CD4-positive, CD25-positive, alpha-beta regulatory T cell (primary cell): ENCODE results near the gene CMIP. TPM values are rescaled to one million over a fixed set of nuclear protein-coding genes. Genes with fewer than 3 reads are reported as not detected.

Experiments used
- ATAC-seq, 2 donors: fragments of 150-1000 bp; cut with Tn5 transposase; one replicate each; pipeline ENCODE4 v1.10.0; 2021; ENCODE audit warnings: low read depth in 2 of 2, moderate number of reproducible peaks in 2 of 2, moderate library complexity in 1 of 2
- DNase-seq, 3 donors: peaks; one replicate each; pipeline versions ENCODE4 v3.0.0 to v3.0.0-alpha.2; 2012 to 2022; ENCODE audit warnings: mixed read lengths in 1 of 3
- H3K27ac ChIP-seq: one replicate; pipeline ENCODE4 v1.7.0; 2013; ENCODE audit warnings: mild to moderate bottlenecking, low read length; ENCODE audit not compliant: insufficient read depth, poor library complexity, severe bottlenecking
- H3K27me3 ChIP-seq: one replicate; pipeline ENCODE4 v1.7.0; 2013; ENCODE audit warnings: low read length; ENCODE audit not compliant: control insufficient read depth, insufficient read depth
- H3K36me3 ChIP-seq: one replicate; pipeline ENCODE4 v1.7.0; 2013; ENCODE audit warnings: mild to moderate bottlenecking, low read length, moderate library complexity; ENCODE audit not compliant: control insufficient read depth, insufficient read depth
- H3K4me1 ChIP-seq: 2 replicates; pipeline ENCODE4 v1.7.0; 2013; ENCODE audit warnings: mild to moderate bottlenecking, low read length; ENCODE audit not compliant: insufficient read depth, control insufficient read depth, poor library complexity, severe bottlenecking
- H3K4me3 ChIP-seq: one replicate; pipeline ENCODE4 v1.7.0; 2013; ENCODE audit warnings: low read depth, mild to moderate bottlenecking, low read length, moderate library complexity
- H3K9me3 ChIP-seq, 2 experiments: 1 replicate in 1 of 2; 2 replicates in 1 of 2; pipeline ENCODE4 v1.7.0; 2013; ENCODE audit warnings: low read length in 2 of 2, mild to moderate bottlenecking in 1 of 2, moderate library complexity in 1 of 2; ENCODE audit not compliant: control insufficient read depth in 2 of 2
- H3K27ac Mint-ChIP-seq, 3 donors: one replicate each; pipeline ENCODE4 v1.8.0; 2020 to 2022; ENCODE audit warnings: mild to moderate bottlenecking in 3 of 3, mixed read lengths in 3 of 3, moderate library complexity in 2 of 3
- H3K27me3 Mint-ChIP-seq: one replicate; pipeline ENCODE4 v1.8.0; 2022; ENCODE audit warnings: mild to moderate bottlenecking, mixed read lengths
- H3K36me3 Mint-ChIP-seq: one replicate; pipeline ENCODE4 v1.8.0; 2020; ENCODE audit warnings: mixed read lengths
- H3K4me1 Mint-ChIP-seq, 4 donors: one replicate each; pipeline ENCODE4 v1.8.0; 2020 to 2022; ENCODE audit warnings: mixed read lengths in 4 of 4, mild to moderate bottlenecking in 1 of 4
- H3K4me3 Mint-ChIP-seq, 4 donors: one replicate each; pipeline ENCODE4 v1.8.0; 2020 to 2022; ENCODE audit warnings: mild to moderate bottlenecking in 4 of 4, mixed read lengths in 4 of 4, moderate library complexity in 3 of 4
- H3K9me3 Mint-ChIP-seq, 7 donors: one replicate each; pipeline ENCODE4 v1.8.0; 2020 to 2022; ENCODE audit warnings: mixed read lengths in 7 of 7, mild to moderate bottlenecking in 3 of 7, moderate library complexity in 2 of 7
- polyA plus RNA-seq, 4 donors: library from polyadenylated mRNA; unstranded; fragments of 300-500 nt; fragmentation: Illumina TruSeq; gene quantifications; one replicate each; pipeline ENCODE4 v1.2.3, GENCODE V29; 2021
- total RNA-seq: library from RNA; stranded (reverse); gene quantifications from one replicate; pipeline ENCODE4 v1.2.3, GENCODE V29; 2022

Gene CMIP
- total and polyA plus RNA-seq, 5 donors from 2014 or later, result 0.21 to 49.7 (median 0.94) TPM

GRCh38 chr16:81467815-81468214 is 23.2 kb downstream of the CMIP start:
- peaks cover 7% of the 10 kb centered on the region for H3K36me3 ChIP-seq
- H3K27me3 ChIP-seq, result no peaks in the 10 kb centered on the region
- H3K4me1 ChIP-seq, result peaks cover 54% of the 10 kb centered on the region
- H3K9me3 ChIP-seq, result no peaks in the 10 kb centered on the region
- ATAC-seq (no peak), DNase-seq (no peak)
- H3K4me3 ChIP-seq, result no peak overlapping the region
- Mint-ChIP-seq H3K27me3 (no peaks in the 10 kb centered on the region), H3K4me1 (peaks cover 21 to 89% (median 54%) of the 10 kb centered on the region in 4 donors), H3K9me3 (no peaks in the 10 kb centered on the region), H3K4me3 (peak overlapping the region in 1 of 4 donors; percentile 22), H3K27ac (peak overlapping the region; percentile 32 to 91 (median 62)), H3K36me3 (peaks cover 18% of the 10 kb centered on the region)
- no peak overlapping the region for H3K27ac ChIP-seq

DNA sequence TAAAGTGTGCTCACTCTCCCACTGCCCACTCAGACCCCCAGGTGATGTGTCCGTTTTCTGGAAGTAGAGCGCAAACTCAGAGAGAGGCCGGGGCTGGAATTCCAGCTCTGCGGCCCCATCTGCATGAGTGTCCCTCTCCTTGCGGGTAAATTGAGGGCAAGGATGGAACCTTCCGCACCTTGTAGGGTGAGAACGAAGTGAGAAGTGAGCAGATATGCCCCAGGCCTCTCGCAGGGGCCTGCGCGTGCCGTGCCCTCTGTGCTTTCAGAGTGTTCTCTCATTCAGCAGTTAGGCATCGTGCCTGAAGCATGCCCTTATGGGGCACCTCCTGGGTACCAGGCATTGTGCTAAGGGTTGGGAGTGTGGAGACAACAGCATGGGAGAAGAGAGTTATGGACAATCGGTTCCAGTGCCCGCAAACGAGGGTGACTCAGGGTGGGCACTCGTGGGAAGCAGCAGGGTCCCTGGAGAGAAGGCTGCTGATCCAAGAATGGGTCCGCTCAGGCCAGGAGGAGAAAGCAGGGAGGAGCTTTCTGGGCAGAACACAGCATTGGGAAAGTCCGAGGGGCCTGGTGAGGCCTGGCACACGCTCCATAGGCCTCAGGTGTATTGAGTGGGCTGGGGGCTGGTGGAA is 23.8 kb downstream of the CMIP start:
- H3K4me1 ChIP-seq, result peaks cover 54% of the 10 kb centered on the region
- H3K4me1 Mint-ChIP-seq, result peaks cover 21 to 91% (median 58%) of the 10 kb centered on the region in 4 donors
- H3K4me3 ChIP-seq, result no peak overlapping the region
- no peak overlapping the region for H3K27ac ChIP-seq
- DNase-seq, result no peak
- ATAC-seq, result no peak
- H3K9me3 Mint-ChIP-seq, result no peaks in the 10 kb centered on the region
- H3K36me3 ChIP-seq, result peaks cover 2% of the 10 kb centered on the region
- H3K4me3 Mint-ChIP-seq, result peak overlapping the region in 1 of 4 donors; percentile 80
- no peaks in the 10 kb centered on the region for H3K27me3 ChIP-seq
- H3K27me3 Mint-ChIP-seq, result no peaks in the 10 kb centered on the region
- peaks cover 18% of the 10 kb centered on the region for H3K36me3 Mint-ChIP-seq
- H3K27ac Mint-ChIP-seq, result peak overlapping the region; percentile 91 to 98 (median 93)
- H3K9me3 ChIP-seq, result no peaks in the 10 kb centered on the region

- Histone ChIP-seq H3K27me3 (no peaks in the 10 kb centered on the region), H3K36me3 (peaks cover under 1% of the 10 kb centered on the region), H3K27ac (peak overlapping the region; percentile 77), H3K4me3 (peak overlapping the region; percentile 64), H3K4me1 (peaks cover 54% of the 10 kb centered on the region), H3K9me3 (no peaks in the 10 kb centered on the region)
- DNase-seq (peak in 1 of 3 donors; percentile 38), ATAC-seq (no peak)
- peaks cover 21 to 92% (median 59%) of the 10 kb centered on the region in 4 donors for H3K4me1 Mint-ChIP-seq
- no peaks in the 10 kb centered on the region for H3K9me3 Mint-ChIP-seq
- peak overlapping the region; percentile 91 to 98 (median 93) for H3K27ac Mint-ChIP-seq
- H3K4me3 Mint-ChIP-seq, result peak overlapping the region in 3 of 4 donors; percentile 58 to 82 (median 77)
- no peaks in the 10 kb centered on the region for H3K27me3 Mint-ChIP-seq
- peaks cover 16% of the 10 kb centered on the region for H3K36me3 Mint-ChIP-seq
Observed at GRCh38 chr16:81469183-81469677, 24.6 kb downstream of the CMIP start.

DNA sequence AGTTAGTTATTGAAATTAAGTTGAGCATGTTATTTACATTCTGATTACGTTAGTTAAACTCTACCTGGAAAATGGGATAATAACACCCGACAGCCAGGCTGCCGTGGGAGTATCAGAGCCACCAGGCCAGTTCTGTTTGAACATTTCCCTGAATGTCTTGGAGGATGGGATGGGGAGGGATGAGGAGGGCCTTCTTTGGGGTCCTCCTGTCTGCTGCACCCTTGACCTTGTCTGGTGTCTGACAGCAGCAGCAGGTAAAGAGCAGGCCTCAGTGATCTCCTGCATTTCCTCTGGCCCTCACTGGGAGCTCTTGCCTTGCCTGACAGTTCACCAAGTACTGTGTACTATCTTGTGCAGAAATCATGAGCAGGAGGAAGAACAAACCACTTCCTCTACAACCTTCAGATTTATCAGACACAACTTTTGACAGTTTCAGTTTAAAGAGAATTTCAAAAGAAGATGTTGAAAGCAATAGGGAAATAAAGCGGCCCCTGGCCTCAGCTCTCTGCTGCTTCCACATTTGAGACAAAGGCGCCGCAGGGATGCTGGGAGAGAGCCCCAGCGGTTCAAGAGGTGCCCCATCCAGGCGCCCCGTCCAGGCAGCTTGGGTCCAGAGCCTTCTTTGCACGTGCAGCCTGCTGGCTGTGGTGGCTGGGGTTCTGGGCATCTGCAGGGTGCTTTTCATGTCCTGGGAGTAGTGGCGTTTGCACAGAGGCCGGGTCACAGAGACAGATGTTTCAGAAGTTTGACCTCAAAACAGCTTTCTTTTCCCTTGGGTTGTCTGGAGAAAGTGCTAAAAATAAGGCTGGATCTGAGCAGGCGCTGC is 25.3 kb downstream of the CMIP start:
- ATAC-seq, result peak; percentile 96 to 99
- H3K27ac Mint-ChIP-seq, result peak overlapping the region; percentile 91 to 98 (median 93)
- Histone ChIP-seq H3K4me1 (peaks cover 57% of the 10 kb centered on the region), H3K9me3 (no peaks in the 10 kb centered on the region), H3K27me3 (no peaks in the 10 kb centered on the region), H3K36me3 (no peaks in the 10 kb centered on the region), H3K4me3 (peak overlapping the region; percentile 64), H3K27ac (peak overlapping the region; percentile 77)
- peaks cover 21 to 87% (median 52%) of the 10 kb centered on the region in 4 donors for H3K4me1 Mint-ChIP-seq
- peaks cover 9% of the 10 kb centered on the region for H3K36me3 Mint-ChIP-seq
- H3K9me3 Mint-ChIP-seq, result no peaks in the 10 kb centered on the region
- no peaks in the 10 kb centered on the region for H3K27me3 Mint-ChIP-seq
- peak in 2 of 3 donors; percentile 68 to 88 for DNase-seq
- peak overlapping the region; percentile 58 to 93 (median 80) for H3K4me3 Mint-ChIP-seq

GRCh38 chr16:81470796-81471636 is 26.4 kb downstream of the CMIP start:
- Histone ChIP-seq H3K4me3 (peak overlapping the region; percentile 64), H3K4me1 (peaks cover 57% of the 10 kb centered on the region)
- peaks cover 27 to 88% (median 57%) of the 10 kb centered on the region in 4 donors for H3K4me1 Mint-ChIP-seq

DNA sequence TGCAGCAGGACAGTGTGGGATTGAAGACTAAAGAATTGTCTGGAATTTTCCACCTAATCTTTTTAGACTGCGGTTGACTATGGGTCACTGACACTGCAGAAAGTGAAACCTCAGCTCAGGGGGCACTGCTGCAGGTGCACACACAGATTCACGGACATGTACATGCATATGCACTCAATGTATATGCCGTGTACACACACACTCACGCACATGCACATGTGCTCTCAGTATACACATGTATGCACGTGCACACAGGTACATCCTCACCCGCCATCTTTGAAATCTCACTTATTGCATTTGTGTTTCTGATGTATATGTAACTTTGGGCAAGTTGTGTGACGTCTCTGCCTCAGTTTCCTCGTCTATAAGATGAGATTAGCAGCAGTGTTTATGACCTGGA is 27.3 kb downstream of the CMIP start:
- peaks cover 19% of the 10 kb centered on the region for H3K36me3 Mint-ChIP-seq
- Histone ChIP-seq H3K27ac (no peak overlapping the region), H3K9me3 (no peaks in the 10 kb centered on the region), H3K4me1 (peaks cover 60% of the 10 kb centered on the region), H3K4me3 (no peak overlapping the region), H3K36me3 (no peaks in the 10 kb centered on the region), H3K27me3 (no peaks in the 10 kb centered on the region)
- H3K4me1 Mint-ChIP-seq, result peaks cover 25 to 88% (median 59%) of the 10 kb centered on the region in 4 donors
- no peak for DNase-seq
- no peaks in the 10 kb centered on the region for H3K9me3 Mint-ChIP-seq
- H3K4me3 Mint-ChIP-seq, result peak overlapping the region in 1 of 4 donors; percentile 9
- ATAC-seq, result no peak
- H3K27me3 Mint-ChIP-seq, result no peaks in the 10 kb centered on the region
- H3K27ac Mint-ChIP-seq, result peak overlapping the region in 1 of 3 donors; percentile 56

More at GRCh38 chr16:81470796-81471636, 26.4 kb downstream of the CMIP start:
- Histone ChIP-seq H3K36me3 (no peaks in the 10 kb centered on the region), H3K27ac (peak overlapping the region; percentile 77), H3K9me3 (no peaks in the 10 kb centered on the region), H3K27me3 (no peaks in the 10 kb centered on the region)
- ATAC-seq (no peak), DNase-seq (no peak)
- Mint-ChIP-seq H3K4me3 (peak overlapping the region; percentile 58 to 93 (median 80)), H3K27ac (peak overlapping the region; percentile 91 to 98 (median 93)), H3K9me3 (no peaks in the 10 kb centered on the region), H3K27me3 (no peaks in the 10 kb centered on the region), H3K36me3 (peaks cover 10% of the 10 kb centered on the region)

DNA sequence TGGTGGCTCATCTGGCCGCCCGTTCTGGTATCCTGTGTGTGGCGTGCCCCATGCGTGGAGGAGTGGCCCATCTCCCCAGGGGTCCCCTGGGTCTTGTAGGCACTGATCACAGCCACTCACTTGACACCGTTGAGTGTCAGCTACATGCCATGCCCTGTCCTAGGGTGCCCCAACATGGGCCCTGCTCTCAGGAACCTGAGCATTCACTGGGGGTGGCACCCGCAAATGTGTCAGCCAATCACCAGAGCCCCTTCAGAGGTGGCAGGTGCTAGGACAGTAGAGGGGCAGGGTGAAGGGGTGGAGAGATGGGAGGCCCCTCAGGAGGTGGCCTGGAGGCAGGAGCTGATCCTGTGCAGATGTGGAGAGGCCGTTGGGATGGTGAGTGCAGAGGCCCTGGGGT is 27.8 kb downstream of the CMIP start:
- DNase-seq (no peak), ATAC-seq (no peak)
- Mint-ChIP-seq H3K36me3 (peaks cover 19% of the 10 kb centered on the region), H3K27me3 (no peaks in the 10 kb centered on the region), H3K4me1 (peaks cover 28 to 89% (median 61%) of the 10 kb centered on the region in 4 donors), H3K9me3 (no peaks in the 10 kb centered on the region), H3K4me3 (peak overlapping the region in 1 of 4 donors; percentile 9), H3K27ac (peak overlapping the region in 1 of 3 donors; percentile 56)
- no peaks in the 10 kb centered on the region for H3K9me3 ChIP-seq
- no peak overlapping the region for H3K4me3 ChIP-seq
- no peaks in the 10 kb centered on the region for H3K27me3 ChIP-seq
- no peaks in the 10 kb centered on the region for H3K36me3 ChIP-seq
- H3K4me1 ChIP-seq, result peaks cover 60% of the 10 kb centered on the region
- H3K27ac ChIP-seq, result no peak overlapping the region
